ENCODE data around the gene PPFIBP1.

PPFIBP1 gene

DNA sequence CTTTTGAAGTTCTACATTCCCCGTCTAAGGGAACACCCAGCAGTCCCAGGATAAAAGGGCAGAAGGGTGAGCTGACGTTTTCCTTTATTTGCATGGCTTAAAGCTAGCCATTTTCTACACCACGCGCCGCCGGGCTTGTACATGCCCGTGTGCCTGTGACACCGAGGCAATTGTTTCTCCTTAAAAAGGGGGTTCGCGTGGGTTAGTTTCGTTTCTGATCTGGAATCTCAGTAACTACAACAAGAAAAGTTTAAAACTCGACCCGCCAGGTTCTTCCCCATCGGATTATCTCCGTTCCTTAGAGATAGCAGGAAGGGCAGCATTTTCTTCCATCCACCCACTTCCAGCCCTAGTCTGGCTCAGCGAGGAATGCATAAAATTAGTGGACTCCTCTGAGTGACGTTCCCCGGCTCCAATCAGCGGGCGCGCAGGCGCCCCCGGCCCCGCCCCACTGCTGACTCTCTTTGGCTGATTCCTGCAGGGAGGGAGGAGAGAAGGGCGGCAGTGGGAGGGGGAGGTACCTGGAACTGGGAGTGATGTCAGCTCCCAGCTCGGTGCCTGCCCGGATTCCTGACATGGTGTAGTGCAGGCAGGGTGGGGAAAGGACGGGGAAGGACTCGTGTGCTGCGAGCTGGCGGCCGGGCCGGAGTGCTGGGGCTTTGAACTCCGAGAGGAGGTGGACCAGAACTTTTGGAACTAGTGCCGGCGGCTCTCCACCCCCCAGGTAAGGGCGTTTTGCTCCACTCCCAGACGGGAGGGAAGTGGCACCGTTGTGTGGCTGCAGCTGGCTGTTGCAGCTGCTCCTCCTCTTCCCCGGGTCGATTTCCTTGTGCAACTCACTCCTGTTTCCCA lies at the start of gene PPFIBP1:
TSS of gene PPFIBP1 (plus strand) at position 565 of the 852 bp plus-strand sequence. CDS start 109,191 bp downstream, outside the sequence.
- DNase-seq: peak; percentile 100

DNA sequence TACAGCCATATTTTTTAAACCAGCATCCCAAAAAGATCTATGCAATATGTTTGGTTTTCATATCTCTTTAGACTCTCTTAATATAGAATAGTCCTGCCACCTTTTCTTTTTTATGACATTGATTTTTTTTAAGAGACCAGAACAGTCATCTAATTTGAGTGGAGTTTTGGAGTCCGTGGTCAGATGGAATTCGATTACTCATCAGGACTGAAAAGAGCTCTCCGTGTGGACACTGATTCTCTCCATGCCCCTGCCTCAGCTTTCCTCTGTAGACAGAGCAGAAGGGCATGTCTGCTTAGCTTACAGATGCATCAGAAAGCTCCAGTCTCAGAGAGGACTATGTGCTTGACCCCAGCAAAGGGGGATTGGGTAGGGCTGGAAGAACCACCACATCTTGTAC lies 49.7 kb upstream of the PPFIBP1 start:
- DNase-seq: no peak

DNA sequence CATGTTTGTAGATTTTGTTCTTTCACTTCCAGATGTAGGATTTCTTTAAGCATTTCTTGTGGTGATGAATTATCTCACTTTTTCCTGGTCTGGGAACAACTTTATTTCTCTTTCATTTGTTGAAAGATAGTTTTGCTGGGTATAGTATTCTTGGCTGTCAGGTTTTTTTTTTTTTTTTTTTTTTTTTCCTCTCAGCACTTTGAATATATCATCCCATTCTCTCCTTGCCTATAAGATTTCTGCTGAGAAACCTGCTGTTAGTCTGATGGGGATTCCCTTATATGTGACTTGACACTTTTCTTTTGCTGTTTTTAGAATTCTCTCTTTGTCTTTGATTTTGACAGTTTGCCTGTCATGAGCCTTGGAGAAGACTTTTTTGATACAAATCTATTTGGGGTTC lies 47.0 kb upstream of the PPFIBP1 start:
- no peak for DNase-seq

DNA sequence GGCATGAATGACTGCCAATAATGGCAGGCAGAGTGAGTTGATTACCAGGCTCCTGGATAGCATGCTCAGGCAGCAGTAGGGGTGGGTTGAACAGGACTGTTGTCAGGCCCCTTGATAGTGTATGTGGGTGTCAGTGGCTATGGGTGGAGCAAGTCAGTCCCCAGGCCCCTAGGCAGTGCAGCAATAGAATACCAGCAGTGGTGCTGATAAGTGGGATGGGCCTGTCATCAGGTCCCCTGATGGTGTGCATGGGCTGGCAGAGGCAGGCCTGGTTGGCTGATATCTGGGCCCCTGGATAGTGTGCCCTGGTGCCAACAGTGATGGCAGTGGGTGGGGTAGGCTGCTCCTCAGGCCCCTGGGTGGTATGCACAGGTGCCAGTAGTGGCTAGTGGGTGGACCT lies 45.1 kb upstream of the PPFIBP1 start:
- DNase-seq: no peak

DNA sequence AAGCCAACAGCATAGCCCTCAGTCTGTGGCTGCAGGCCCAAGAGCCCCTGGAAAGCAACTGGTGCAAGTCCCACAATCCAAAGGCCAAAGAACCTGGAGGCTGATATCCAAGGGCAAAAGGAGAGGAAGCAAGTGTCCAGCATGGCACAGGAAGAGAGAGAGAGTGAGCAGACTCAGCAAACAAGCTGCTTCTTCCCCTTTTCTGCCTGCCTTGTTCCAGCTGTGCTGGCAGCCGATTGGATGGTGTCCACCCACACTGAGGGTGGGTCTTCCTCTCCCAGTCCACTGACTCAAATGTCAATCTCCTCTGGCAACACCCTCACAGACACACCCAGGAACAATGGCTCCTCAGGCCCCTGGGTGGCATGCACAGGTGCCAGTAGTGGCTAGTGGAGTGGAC lies 44.0 kb upstream of the PPFIBP1 start:
- no peak for DNase-seq

DNA sequence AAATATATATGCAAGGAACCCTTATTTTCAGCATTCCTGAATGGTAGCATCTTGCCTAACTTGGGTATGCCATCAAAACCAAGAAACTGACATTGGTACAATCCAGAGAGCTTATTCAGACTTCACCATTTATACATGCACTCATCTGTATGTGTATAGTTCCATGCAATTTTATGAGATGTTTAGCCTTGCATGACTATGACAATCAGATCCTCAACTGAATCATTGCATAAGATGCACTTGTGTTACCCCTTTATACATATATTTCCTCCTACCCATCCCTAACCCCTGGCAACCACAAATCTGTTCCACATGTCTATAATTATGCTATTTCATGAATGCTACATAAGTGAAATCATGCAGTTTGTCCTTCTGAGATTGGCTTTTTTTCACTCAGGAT lies 37.0 kb upstream of the PPFIBP1 start:
- DNase-seq: no peak

DNA sequence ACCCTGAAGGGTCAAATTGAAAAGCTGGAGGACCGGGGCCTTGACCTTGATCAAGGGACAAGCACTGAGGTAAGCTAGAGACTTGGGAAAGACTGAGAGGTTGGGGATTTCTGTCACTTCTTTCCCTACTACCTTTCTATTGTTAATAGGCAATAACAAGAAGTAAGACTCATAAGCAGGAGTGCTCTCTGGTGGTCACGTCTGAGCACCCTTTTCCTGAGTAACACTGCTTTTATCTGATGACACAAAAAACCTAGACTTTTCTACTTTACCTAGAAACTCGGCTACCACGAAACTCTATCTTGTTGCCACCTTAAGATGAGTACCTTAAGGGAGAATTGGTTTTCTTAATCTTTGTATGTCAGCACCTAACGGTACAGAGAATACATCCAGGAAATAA lies 35.5 kb upstream of the PPFIBP1 start:
- DNase-seq: no peak

DNA sequence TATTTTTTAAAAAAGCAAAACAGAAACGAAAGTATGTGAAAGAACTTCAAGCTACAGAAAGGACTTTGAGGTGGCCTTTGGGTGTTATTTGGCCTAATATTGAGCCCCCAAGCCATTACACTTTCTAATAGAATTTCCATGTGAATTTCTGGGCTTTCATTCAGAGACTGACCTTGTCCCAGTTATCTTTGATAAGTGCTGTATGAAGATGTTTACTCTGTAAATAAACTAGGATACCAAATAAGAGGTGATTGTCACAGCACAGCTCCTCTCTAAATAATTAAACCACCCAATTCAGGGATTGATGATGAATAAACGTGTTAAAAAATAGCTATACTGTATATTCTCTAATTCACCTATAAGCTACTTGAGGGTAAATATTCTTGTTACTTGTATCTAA lies 32.8 kb upstream of the PPFIBP1 start:
- no peak for DNase-seq

DNA sequence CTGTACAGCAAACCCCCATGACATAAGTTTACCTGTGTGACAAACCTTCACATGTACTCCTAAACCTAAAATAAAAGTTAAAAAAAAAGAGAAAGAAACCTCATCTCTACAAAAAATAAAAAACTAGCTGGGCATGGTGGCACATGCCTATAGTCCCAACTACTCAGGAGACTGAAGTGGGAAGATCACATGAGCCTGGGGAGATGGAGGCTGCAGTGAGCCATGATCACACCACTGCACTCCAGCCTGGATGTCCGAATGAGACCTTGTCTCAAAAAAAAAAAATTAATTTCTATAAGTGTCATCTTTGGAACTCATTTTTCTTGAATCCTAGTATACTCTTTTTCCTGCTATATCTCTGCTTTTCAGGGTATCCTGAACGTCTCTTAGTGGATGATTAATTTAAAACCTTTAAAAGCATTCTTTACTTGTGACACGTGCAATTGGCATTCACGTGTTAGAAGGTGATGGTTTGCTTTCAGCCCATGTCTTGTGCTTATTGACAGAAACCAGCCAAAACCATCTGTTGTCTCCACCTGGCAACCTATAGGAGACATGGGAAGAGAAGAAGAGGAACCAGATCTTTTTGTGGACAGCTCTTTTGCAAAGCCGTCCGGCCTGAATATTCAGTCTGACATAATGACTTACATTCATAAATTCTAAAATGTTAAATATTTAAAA lies 30.6 kb upstream of the PPFIBP1 start:
- DNase-seq: no peak

DNA sequence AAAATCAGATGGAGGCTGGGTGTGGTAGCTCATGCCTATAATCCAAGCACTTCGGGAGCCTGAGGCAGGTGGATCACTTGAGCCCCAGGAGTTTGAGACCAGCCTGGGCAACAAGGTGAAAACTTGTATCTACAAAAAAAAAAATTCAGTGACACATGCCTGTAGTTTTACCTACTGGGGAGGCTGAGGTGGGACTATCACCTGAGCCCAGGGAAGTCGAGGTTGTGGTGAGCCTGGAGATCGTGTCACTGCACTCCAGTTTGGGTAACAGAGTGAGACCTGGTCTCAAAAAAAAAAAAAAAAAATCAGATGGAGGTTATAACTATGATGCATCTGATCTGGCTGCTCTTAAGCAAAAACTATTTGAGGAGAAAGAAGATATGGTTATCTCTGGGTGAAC lies 26.6 kb upstream of the PPFIBP1 start:
- DNase-seq: no peak

DNA sequence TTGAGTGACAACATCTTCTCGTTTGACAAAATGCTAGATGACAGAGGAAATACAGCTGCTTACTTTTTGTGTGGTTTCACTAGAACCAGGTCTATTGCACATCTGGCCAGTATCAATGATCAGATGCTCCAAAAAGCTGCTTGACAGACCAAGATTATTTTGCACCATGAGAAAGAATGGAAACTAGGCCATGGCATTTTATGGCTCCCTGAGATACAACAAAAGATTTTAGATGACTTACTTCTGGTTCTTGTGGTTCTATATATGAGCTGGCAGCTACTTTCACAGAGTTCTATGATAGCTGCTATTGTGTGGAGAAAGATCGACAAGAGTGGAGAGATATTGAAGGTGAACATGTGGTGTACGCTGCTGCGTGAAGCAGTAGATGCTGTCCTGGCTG lies 25.9 kb upstream of the PPFIBP1 start:
- DNase-seq: no peak

DNA sequence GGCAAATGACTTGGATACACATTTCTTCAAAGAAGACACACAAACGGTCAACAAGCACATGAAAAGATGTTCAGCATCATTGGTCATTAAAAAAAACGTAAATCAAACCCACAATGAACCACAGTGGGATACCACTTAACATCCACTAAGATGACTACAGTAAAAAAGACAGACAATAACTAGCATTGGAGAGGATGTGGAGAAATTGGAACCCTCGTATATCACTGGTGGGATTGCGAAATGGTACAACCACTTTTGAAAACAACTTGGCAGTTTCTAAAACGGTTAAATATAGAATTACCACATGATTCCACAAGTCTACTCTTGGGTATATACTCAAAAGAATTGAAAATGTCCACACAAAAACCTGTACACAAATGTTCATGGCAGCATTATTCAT lies 25.2 kb upstream of the PPFIBP1 start:
- DNase-seq: no peak

DNA sequence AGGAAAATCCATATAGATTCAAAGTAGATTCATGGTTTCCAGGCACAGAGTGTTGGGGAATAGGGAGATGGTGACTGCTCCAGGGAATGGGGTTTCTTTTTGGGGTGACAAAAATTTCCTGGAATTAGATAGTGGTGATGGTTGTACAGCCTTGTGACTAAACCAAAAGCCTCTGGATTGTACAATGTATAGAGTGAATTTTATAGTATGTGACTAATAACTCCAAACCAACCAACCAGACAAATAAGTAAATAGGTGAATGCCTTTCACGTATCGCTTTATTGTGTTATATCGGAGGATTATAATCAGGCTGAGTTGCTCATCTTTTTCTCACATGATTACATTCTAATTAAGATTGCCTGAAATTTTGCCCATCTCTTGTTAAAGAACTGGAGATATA lies 24.6 kb upstream of the PPFIBP1 start:
- DNase-seq: no peak

DNA sequence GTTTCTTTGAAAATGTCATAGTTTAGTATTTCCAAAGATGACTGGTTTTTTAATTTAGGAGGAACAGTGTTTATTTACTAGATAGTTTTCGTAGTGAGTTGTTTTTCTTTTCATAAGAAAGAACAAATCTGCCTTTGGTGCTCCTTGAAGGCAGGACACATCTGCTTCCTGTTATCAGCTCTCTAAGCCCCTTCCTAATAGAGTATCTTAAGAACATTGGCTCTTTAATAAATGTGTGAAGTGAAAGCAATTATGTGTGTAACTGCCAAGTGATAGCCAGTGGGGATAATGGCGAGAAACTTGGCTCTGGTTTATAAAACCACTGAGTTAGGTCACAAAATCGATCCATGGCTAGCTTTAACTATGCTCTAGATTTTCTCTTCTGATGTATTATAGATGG lies 23.5 kb upstream of the PPFIBP1 start:
- no peak for DNase-seq

DNA sequence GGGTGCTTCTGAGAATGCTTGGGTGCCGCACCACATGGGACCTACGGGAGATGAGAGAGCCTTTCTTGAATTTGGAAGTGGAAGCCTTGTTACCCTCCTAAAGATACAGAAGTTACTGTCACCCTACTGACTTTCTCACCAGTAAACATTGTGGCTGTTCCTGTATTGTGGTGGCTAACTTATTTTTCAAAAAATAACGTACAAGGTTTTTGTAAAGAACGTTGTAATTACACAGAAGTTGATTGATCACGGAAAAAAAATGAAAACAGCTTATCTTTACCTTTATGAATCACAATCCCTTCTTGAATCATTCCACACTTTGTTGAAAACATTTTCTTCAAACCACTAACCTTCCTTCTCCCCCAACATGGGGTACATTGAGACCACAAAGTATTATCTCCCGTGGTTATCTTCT lies 22.0 kb upstream of the PPFIBP1 start:
- no peak for DNase-seq

DNA sequence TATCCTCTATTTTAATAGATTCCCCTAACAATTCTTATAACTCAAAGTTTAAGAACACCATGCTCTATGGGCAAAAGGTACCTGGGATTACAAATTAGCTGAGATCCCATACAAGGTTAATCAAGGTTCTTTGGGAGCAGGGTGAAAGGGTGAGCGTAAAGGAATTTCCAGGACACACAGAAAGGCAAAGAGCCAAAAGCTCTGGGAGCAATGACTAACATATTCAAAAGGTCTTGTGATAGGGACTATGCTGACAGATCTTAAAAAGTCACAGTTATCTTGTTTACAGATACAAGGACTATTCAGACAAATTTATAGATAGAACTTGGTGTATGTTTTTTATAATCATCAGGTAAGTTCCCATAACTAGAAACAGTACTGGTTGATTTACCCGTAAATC lies 19.5 kb upstream of the PPFIBP1 start:
- DNase-seq: no peak

DNA sequence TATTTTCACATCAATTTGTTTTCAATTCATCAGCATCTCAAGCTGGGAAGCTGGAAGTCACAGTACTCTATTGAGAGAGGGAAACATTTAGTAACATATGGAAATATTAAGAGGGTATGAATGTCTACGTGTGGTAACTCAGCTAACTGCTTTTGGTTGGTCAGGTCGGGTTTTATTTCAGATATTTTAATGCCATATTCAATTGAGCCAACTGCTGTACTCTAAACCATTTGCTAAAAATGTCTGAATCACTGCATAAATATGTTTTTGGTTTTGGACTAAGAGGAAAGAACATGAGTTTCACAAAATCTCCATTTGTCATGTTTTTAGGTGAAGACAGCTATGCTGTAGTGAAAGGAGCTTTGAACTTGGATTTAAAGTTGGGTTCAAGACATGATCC lies 18.9 kb upstream of the PPFIBP1 start:
- DNase-seq: no peak

DNA sequence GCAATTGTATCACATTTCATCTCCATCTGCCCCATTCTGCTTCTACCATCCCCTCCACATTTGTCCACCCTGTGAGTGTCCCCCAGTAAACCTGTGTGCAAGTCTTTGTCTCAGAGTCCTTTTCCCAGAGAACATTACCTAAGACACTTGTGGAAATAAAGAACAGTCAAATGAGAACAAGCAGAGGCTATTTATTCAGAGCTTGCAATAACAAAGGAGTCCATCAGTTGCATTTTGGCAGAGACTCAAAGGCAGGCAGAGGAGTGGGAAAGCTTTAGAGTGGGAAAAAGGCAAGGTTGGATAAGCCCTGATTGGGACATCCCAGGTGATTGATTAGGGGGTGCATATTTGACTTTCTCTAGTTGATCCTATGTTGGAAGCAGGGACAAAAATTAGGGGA lies 18.2 kb upstream of the PPFIBP1 start:
- DNase-seq: no peak

DNA sequence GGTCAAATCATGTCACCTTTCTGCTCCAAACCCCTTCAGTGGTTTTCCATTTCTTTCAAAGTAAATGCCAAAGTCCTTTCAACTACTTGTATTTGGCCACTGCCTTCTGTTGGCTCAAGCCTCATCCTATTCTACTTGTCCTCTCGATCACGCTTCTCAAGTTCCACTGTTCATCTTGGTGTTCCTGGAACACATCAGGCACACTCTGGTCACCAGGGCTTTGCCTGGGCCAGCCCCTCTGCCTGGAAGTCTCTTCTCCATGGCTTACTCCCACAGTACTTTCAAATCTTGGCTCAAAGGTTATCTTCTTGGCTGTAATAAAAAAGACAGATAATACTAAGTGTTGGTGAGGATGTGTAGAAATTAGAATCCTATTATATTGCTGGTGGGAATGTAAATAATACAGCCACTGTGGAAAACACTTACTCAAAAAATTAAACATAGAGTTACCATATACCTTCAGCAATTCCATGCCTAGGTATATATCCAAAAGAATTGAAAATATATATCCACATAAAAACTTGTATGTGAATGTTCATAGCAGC lies 17.3 kb upstream of the PPFIBP1 start:
- no peak for DNase-seq

DNA sequence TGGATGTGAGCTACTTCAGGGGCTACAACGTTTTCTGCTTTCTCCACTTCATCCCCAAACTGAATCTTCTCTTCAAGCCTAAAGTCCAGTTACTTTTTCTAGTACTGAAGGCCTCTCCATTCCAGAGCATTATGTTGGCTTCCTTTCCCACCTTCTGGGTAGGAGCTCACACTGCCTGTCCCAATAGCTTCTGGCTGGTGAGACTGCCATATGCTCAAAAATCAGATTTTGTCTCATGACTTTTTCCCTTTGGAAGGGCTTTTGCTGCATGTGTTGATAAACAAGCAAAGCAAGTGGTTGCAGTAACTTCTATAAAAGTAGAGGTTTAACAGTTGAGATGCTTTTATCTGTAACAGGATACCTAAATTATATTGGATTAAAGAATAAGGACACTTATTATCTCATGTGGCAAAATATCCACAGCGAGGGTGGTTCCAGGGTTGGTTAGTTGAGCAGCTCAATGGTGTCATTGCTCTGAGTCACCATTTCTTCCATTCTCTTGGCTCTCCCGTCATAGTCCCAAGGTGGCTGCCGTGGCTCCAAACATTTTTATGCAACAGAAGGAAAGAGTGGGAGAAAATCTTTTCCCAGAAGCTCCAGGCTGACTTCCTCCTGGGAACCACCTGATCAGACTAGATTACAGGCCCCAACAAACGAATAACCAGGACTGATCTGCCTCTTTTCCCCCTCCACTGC lies 15.1 kb upstream of the PPFIBP1 start:
- DNase-seq: no peak

DNA sequence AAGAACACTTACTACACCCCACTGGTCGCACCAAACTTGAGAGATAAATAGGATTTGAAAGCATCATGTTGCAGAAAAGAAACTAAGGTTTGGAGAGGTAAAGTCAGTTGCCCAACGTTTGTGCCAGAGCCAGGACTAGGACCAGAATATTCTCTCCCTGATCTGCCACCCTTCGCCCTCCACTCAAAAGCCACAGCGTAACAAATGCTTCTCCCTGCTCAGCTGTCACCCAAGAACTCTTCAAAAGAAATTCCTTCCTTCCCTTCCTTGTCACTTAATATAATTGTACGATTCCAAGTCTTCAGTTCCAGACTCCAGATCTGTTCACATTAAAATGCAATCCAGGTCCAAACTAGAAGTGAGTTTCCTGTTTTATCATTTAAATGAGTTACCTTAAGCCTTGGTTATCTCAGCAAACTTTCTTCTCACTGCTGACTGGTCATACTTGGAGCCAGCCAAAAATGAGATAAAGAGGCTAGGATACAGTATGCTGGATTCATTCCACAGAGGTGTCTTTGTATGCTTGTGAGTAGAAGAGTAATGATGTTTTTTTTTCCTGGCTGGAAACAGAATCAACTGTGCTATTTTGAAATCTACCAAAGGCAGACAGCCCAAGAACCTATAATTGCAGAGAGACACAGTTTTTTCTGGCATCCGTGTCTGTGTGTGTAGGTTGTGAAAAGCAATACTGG lies 12.8 kb upstream of the PPFIBP1 start:
- no peak for DNase-seq

DNA sequence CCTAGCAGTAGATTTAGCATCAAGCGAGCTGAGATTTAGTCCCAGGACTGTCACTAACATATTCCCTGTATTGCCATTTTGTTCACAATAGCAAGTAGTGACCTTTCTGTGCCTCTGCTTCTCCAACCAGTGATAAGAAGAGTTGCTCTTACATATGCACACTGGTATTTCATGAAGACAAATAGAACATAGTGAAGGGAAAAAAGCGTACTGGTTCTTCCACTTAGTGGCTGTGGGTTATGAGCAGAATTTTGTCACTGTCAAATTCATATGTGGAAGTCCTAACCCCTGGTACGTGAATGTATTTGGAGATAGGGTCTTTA lies 12.3 kb upstream of the PPFIBP1 start:
- DNase-seq: no peak

DNA sequence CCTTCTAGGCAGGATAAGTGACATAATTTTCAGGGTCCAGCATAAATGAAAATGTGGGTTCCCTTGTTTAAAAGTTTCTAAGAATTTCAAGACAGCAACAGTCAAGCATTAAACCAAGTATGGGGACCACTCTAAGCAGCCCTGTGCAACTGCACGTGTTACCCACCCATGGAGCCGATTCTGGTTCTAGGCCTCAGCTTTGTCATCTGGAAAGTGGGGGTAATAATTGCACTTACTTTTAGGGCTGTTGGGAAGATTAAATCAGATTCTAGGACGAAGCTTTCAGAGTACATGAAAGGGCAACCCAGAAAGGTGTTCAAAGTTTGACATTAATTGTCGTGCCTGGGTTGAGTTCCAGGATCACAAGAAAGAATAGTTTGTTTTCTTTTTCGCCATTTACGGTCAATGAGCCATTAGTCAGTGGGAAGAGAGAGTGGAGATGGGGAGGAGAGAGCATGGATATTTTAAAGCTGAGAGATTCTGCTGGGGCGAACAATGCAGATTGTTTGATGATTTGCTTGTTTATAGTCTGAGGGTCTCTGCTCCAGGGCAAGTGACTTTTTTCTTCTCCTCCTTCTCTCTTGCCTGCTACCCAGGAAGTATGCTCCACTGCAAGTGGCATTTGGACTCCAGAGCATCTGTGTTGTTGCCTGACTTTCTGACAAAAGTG lies 10.7 kb upstream of the PPFIBP1 start:
- no peak for DNase-seq
